ENCODE data around the gene DYNLL1. TPM values are rescaled to one million over a fixed set of nuclear protein-coding genes. Genes with fewer than 3 reads are reported as not detected.

Gene DYNLL1
- total and polyA plus RNA-seq, 2 donors (not counting 3 experiments of a cell fraction or from before 2014, with no cell fraction given) = 469 to 600 TPM

- intact Hi-C loops (cut with micrococcal nuclease) = loop anchor here (1.0 kb wide), 2 partner anchors 26 to 109 kb away; no protein-coding TSS in a partner anchor
- FAIRE-seq (no peak), DNase-seq (ENCODE audit: low read depth, low spot score) (no peak)
- H3K4me1 ChIP-seq (ENCODE audit: control insufficient read depth, extremely low read depth, insufficient read depth, low read length) = peaks cover 3% of the 10 kb centered on the region
- dilution Hi-C loops (cut with MboI; ENCODE audit: extremely low pct_ligation_motif_present, low sequenced_read_pairs) = no loop called here
- H3K4me3 ChIP-seq (replicated peaks in 1 of 3; ENCODE audit: insufficient read depth in 1 of 3, low read depth in 1 of 3, low read length in 3 of 3) = no peak overlapping the region
- H3K9ac ChIP-seq (replicated peaks; ENCODE audit: extremely low read depth, insufficient read depth, low read length) = no peak overlapping the region
- H3K36me3 ChIP-seq (ENCODE audit: control insufficient read depth in 2 of 2, extremely low read depth in 1 of 2, insufficient read depth in 2 of 2, low read length in 2 of 2) = peaks cover 32% of the 10 kb centered on the region in 2 experiments
- BruUV-seq (replicated peaks) = no TSS peak
- no peaks in the 10 kb centered on the region for H3K27me3 ChIP-seq (ENCODE audit: control insufficient read depth in 2 of 2, insufficient read depth in 2 of 2, low read length in 2 of 2)
- POLR2A ChIA-PET = no interaction called here
- no peak overlapping the region for H2AFZ ChIP-seq (ENCODE audit: low read depth, low read length)
- H3K79me2 ChIP-seq (ENCODE audit: control insufficient read depth, insufficient read depth, low read length) = peaks cover 59% of the 10 kb centered on the region
- H3K27ac ChIP-seq (ENCODE audit: insufficient read depth, low read depth, low read length) = no peak overlapping the region
- H3K9me1 ChIP-seq (replicated peaks; ENCODE audit: control insufficient read depth, extremely low read depth, insufficient read depth, low read length) = no peaks in the 10 kb centered on the region
- no peaks in the 10 kb centered on the region for H3K9me3 ChIP-seq (replicated peaks; ENCODE audit: control insufficient read depth, insufficient read depth, low read length)
- H3K4me2 ChIP-seq (ENCODE audit: insufficient read depth, low read length) = no peak overlapping the region
- TF ChIP-seq EZH2 (IDR thresholded peaks at IDR 0.05; ENCODE audit: borderline replicate concordance, low read depth, low read length, severe bottlenecking) = no peak
- TF ChIP-seq MAX (IDR thresholded peaks at IDR 0.05; ENCODE audit: insufficient read depth, insufficient read length) = no peak
- TF ChIP-seq POLR2A (IDR thresholded peaks at IDR 0.05; ENCODE audit: low read depth, low read length) = no peak
- TF ChIP-seq POLR2AphosphoS5 (IDR thresholded peaks at IDR 0.05; ENCODE audit: insufficient read depth, low read depth, low read length) = no peak
- TF ChIP-seq CTCF (IDR thresholded peaks at IDR 0.05; ENCODE audit: extremely low read depth in 1 of 2, insufficient read depth in 1 of 2, low read depth in 1 of 2, low read length in 2 of 2) = no peak
- TF ChIP-seq MYC (IDR thresholded peaks at IDR 0.05; ENCODE audit: low read depth, low read length) = no peak
- TF ChIP-seq JUN (IDR thresholded peaks at IDR 0.05; ENCODE audit: borderline replicate concordance, insufficient read depth, insufficient read length, low read depth) = no peak
- no peak for TF ChIP-seq FOS (IDR thresholded peaks at IDR 0.05; ENCODE audit: borderline replicate concordance, insufficient read depth, low read length)
- TF ChIP-seq GATA2 (IDR thresholded peaks at IDR 0.05; ENCODE audit: insufficient read depth, insufficient read length, low read depth, low read length) = no peak
- CTCF ChIA-PET = interaction anchor here (0.7 to 3.9 kb wide), 5 partner anchors 9 to 116 kb away, joined by 3 to 29 read pairs (median 5); partner anchors contain the start of genes DYNLL1 and POP5
- H4K20me1 ChIP-seq (replicated peaks; ENCODE audit: control insufficient read depth, extremely low read depth, insufficient read depth, low read length) = peaks cover 2% of the 10 kb centered on the region
Observed at GRCh38 chr12:120465756-120466155, 30.2 kb upstream of the DYNLL1 start.
